IMR-90 (cell line): ENCODE results near the gene STK25. TPM values are rescaled to one million over a fixed set of nuclear protein-coding genes. Genes with fewer than 3 reads are reported as not detected.

ENCODE experiments used
- ATAC-seq: fragments of 200-7000 bp; cut with Tn5 transposase; 2 replicates; pipeline ENCODE4 v1.9.1; 2020; ENCODE audit warnings: low read depth, mild to moderate bottlenecking, moderate library complexity
- BruUV-seq: library from RNA; stranded (reverse); fragments of 400-500 nt; replicated peaks from 2 replicates; lab custom pipeline; 2021; lab: Mats Ljungman, UMichigan
- CTCF ChIA-PET: fragments of 300-600 bp; formaldehyde crosslinking; extraction: SDS; loops from one replicate; lab custom pipeline; 2021; ENCODE audit warnings: antibody characterized with exemption; lab: Yijun Ruan, JAX
- POLR2A ChIA-PET: fragments of 300-600 bp; sonication (Branson Sonifier 250); formaldehyde crosslinking; loops from one replicate; lab custom pipeline; 2022; ENCODE audit warnings: antibody characterized with exemption; ENCODE audit not compliant: unreplicated experiment; lab: Charles Lee
- DNase-seq: peaks from one replicate; pipeline ENCODE4 v3.0.0; 2013
- H2AFZ ChIP-seq: replicated peaks from 2 replicates; pipeline ENCODE3; 2013; ENCODE audit warnings: low read length, mild to moderate bottlenecking; ENCODE audit not compliant: poor library complexity
- H2AK5ac ChIP-seq: 2 replicates; pipeline ENCODE4 v1.6.1; 2013; ENCODE audit warnings: low read depth, low read length, inconsistent platforms
- H2AK9ac ChIP-seq: replicated peaks from 2 replicates; pipeline ENCODE3; 2013; ENCODE audit warnings: mild to moderate bottlenecking, low read depth, low read length, moderate library complexity; ENCODE audit not compliant: poor library complexity
- H2BK120ac ChIP-seq: 2 replicates; pipeline ENCODE4 v1.6.1; 2013; ENCODE audit warnings: low read depth, low read length, inconsistent platforms
- H2BK15ac ChIP-seq: 3 replicates; pipeline ENCODE4 v1.6.1; 2013; ENCODE audit warnings: low read depth, low read length, inconsistent platforms
- H2BK20ac ChIP-seq: 2 replicates; pipeline ENCODE4 v1.6.1; 2013; ENCODE audit warnings: low read depth, mild to moderate bottlenecking, inconsistent platforms, low read length, moderate library complexity
- H2BK5ac ChIP-seq: 2 replicates; pipeline ENCODE4 v1.6.1; 2013; ENCODE audit warnings: mild to moderate bottlenecking, low read depth, low read length, inconsistent platforms; ENCODE audit not compliant: poor library complexity, severe bottlenecking
- H3K14ac ChIP-seq: replicated peaks from 2 replicates; pipeline ENCODE4 v1.6.1; 2013; ENCODE audit warnings: low read depth, low read length, inconsistent platforms
- H3K18ac ChIP-seq: 2 replicates; pipeline ENCODE4 v1.6.1; 2013; ENCODE audit warnings: low read depth, low read length, control low read depth
- H3K23ac ChIP-seq: 2 replicates; pipeline ENCODE4 v1.6.1; 2013; ENCODE audit warnings: low read depth, low read length, inconsistent platforms
- H3K27ac ChIP-seq: 2 replicates; pipeline ENCODE4 v1.5.1; 2013; ENCODE audit warnings: mild to moderate bottlenecking, control low read depth, low read length; ENCODE audit not compliant: insufficient read depth
- H3K27me3 ChIP-seq: 2 replicates; pipeline ENCODE4 v1.6.1; 2013; ENCODE audit warnings: low read length; ENCODE audit not compliant: control insufficient read depth, insufficient read depth
- H3K36me3 ChIP-seq: 2 replicates; pipeline ENCODE4 v1.6.1; 2013; ENCODE audit warnings: low read length, mixed read lengths; ENCODE audit not compliant: control insufficient read depth, insufficient read depth
- H3K4ac ChIP-seq: 2 replicates; pipeline ENCODE4 v1.6.1; 2013; ENCODE audit warnings: low read depth, low read length, inconsistent platforms
- H3K4me1 ChIP-seq: 2 replicates; pipeline ENCODE4 v1.6.1; 2013; ENCODE audit warnings: low read length, mixed read lengths; ENCODE audit not compliant: control insufficient read depth, insufficient read depth
- H3K4me2 ChIP-seq: 2 replicates; pipeline ENCODE4 v1.6.1; 2013; ENCODE audit warnings: low read depth, mild to moderate bottlenecking, control low read depth, low read length, moderate library complexity
- H3K4me3 ChIP-seq: 2 replicates; pipeline ENCODE4 v1.5.1; 2013; ENCODE audit warnings: low read depth, mild to moderate bottlenecking, control low read depth, low read length, moderate library complexity; ENCODE audit not compliant: insufficient read depth
- H3K56ac ChIP-seq: 2 replicates; pipeline ENCODE4 v1.6.1; 2013; ENCODE audit warnings: low read length, inconsistent platforms; ENCODE audit not compliant: insufficient read depth; ENCODE audit errors: extremely low read depth
- H3K79me1 ChIP-seq, 2 experiments: 2 replicates each; pipeline ENCODE4 v1.6.1; 2013; ENCODE audit warnings: low read length in 2 of 2, inconsistent platforms in 1 of 2, low read depth in 1 of 2
- H3K9ac ChIP-seq: 2 replicates; pipeline ENCODE4 v1.6.1; 2013; ENCODE audit warnings: low read depth, low read length, control low read depth
- H3K9me1 ChIP-seq: 2 replicates; pipeline ENCODE4 v1.6.1; 2013; ENCODE audit warnings: low read length, inconsistent platforms; ENCODE audit not compliant: insufficient read depth
- H3K9me3 ChIP-seq: 2 replicates; pipeline ENCODE4 v1.6.1; 2013; ENCODE audit warnings: low read length; ENCODE audit not compliant: control insufficient read depth, insufficient read depth
- H4K20me1 ChIP-seq: 2 replicates; pipeline ENCODE4 v1.6.1; 2013; ENCODE audit warnings: low read length, inconsistent platforms; ENCODE audit not compliant: insufficient read depth
- H4K5ac ChIP-seq: 2 replicates; pipeline ENCODE4 v1.6.1; 2013; ENCODE audit warnings: mild to moderate bottlenecking, low read depth, low read length, control low read depth
- H4K8ac ChIP-seq, 2 experiments: 2 replicates each; pipeline ENCODE4 v1.6.1; 2013; ENCODE audit warnings: low read depth in 2 of 2, low read length in 2 of 2, control low read depth in 1 of 2, inconsistent platforms in 1 of 2
- H4K91ac ChIP-seq: 2 replicates; pipeline ENCODE4 v1.6.1; 2013; ENCODE audit warnings: low read depth, low read length, inconsistent platforms; ENCODE audit not compliant: insufficient read depth
- BHLHE40 ChIP-seq: fragments of 150-350 bp; IDR thresholded peaks from 2 replicates; pipeline ENCODE4 v1.6.1; 2016; ENCODE audit warnings: mild to moderate bottlenecking, low read depth, low read length
- CEBPB ChIP-seq: IDR thresholded peaks from 2 replicates; pipeline ENCODE4 v1.6.1; 2012; ENCODE audit warnings: low read depth, low read length, improper control_type of control experiment
- CHD1 ChIP-seq: IDR thresholded peaks from 2 replicates; pipeline ENCODE4 v1.6.1; 2012; ENCODE audit warnings: low read depth, low read length, improper control_type of control experiment
- FOS ChIP-seq: fragments of 150-350 bp; IDR thresholded peaks from 2 replicates; pipeline ENCODE4 v1.6.1; 2016; ENCODE audit warnings: low read depth, low read length
- MAFK ChIP-seq: IDR thresholded peaks from 2 replicates; pipeline ENCODE4 v1.6.1; 2012; ENCODE audit warnings: low read depth, low read length, improper control_type of control experiment
- MAZ ChIP-seq: IDR thresholded peaks from 2 replicates; pipeline ENCODE4 v1.6.1; 2012; ENCODE audit warnings: low read depth, mild to moderate bottlenecking, low read length, improper control_type of control experiment, moderate library complexity, borderline replicate concordance
- MXI1 ChIP-seq: IDR thresholded peaks from 2 replicates; pipeline ENCODE4 v1.6.1; 2012; ENCODE audit warnings: low read depth, mild to moderate bottlenecking, low read length, moderate library complexity, borderline replicate concordance
- POLR2A ChIP-seq: IDR thresholded peaks from 2 replicates; pipeline ENCODE4 v1.6.1; 2012; ENCODE audit warnings: mild to moderate bottlenecking, low read depth, low read length
- RCOR1 ChIP-seq: IDR thresholded peaks from 2 replicates; pipeline ENCODE4 v1.6.1; 2012; ENCODE audit warnings: mild to moderate bottlenecking, low read length, improper control_type of control experiment; ENCODE audit not compliant: insufficient replicate concordance
- SMC3 ChIP-seq: fragments of 150-350 bp; IDR thresholded peaks from 2 replicates; pipeline ENCODE4 v1.6.1; 2016; ENCODE audit warnings: low read depth, mild to moderate bottlenecking, antibody characterized with exemption, low read length, moderate library complexity
- WGBS, 2 experiments: methylation state at CpG; one replicate each; pipeline versions ENCODE4 v1.1.5 to v1.1.7; 2013; ENCODE audit warnings: missing lambda C conversion rate in 2 of 2; ENCODE audit not compliant: insufficient read length in 1 of 2; ENCODE audit errors: extremely low coverage in 2 of 2; 5-methylcytosine and 5-hydroxymethylcytosine counted together
- dilution Hi-C: fragments of 300-500 bp; cut with HindIII; formaldehyde crosslinking; loops from one replicate; pipeline ENCODE4 v1.14.3; 2018; ENCODE audit warnings: low sequenced_read_pairs; ENCODE audit not compliant: unreplicated experiment
- in situ Hi-C: fragments of 300-500 bp; cut with MboI; formaldehyde crosslinking; loops from 3 replicates; pipeline ENCODE4 v1.14.3; 2019; ENCODE audit warnings: low sequenced_read_pairs, inconsistent platforms, mixed read lengths
- intact Hi-C: fragments of 100-400 bp; cut with micrococcal nuclease; formaldehyde crosslinking; loops from 2 replicates; pipeline ENCODE4 v1.10.0; 2022
- polyA plus RNA-seq, 3 experiments: library from polyadenylated mRNA; depleted of rRNA; stranded (reverse); fragments of >200 nt; gene quantifications; 2 replicates each; pipeline ENCODE4 v1.2.3, GENCODE V29; 2012; ENCODE audit warnings: low replicate concordance in 1 of 3
- total RNA-seq: library from RNA; depleted of rRNA; stranded (reverse); fragments of >200 nt; gene quantifications from 2 replicates; pipeline ENCODE4 v1.2.3, GENCODE V29; 2012
- TF ChIP-seq, protein P1 (sequence below): conservative IDR thresholded peaks from 2 replicates; pipeline ENCODE4 v1.5.1; 2012; ENCODE audit warnings: mild to moderate bottlenecking, low read depth, low read length, improper control_type of control experiment
- TF ChIP-seq, protein P2 (sequence below): fragments of 150-350 bp; IDR thresholded peaks from 2 replicates; pipeline ENCODE4 v1.6.1; 2016; ENCODE audit warnings: low read depth, mild to moderate bottlenecking, low read length, moderate library complexity, borderline replicate concordance

Gene STK25
- total and polyA plus RNA-seq, 2 of the 4 experiments (the other 2 are of a cell fraction): 258 to 392 TPM

DNA sequence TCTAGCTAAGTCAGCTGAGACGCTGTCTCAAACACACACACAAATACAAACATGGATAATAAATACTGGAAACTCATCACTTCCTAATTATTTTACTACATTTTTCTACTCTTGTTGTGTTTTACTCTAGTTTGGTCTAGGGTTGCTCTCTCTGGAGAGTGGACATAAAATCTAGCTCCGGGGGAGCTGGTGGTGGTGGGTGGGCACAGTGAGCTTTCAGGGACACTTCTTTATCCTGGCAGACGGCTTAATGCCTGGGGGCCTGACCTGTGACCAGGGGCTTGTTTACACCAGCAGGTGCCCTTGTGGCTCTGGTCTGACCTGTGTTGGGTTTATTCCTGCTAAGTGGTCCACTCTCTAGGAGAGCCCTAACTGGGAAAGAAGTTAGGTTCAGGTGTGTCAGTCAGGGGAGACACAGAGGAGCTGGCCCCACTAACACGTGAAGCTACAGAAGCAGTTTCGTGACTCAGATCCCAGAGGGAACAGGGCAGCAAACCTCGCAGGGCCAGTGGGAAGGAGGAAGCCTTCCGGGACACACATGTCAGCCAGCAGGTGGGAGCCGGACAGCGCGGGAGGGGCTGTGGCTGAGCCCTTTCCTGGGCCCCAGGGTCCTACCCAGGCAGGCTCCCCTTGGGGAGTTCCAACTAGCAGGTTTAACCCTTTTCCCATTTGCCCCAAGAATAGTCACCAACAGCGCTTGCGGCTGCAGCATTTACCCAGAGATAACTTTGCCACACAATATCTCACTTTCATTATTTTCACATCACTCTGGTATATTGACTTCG lies 27.7 kb upstream of the STK25 start:
- Histone ChIP-seq H3K23ac (no peak overlapping the region), H2BK15ac (no peak overlapping the region), H4K8ac (no peak overlapping the region), H2AK5ac (no peak overlapping the region), H3K9me3 (no peaks in the 10 kb centered on the region), H2BK120ac (no peak overlapping the region), H3K4me2 (no peak overlapping the region), H3K9me1 (no peaks in the 10 kb centered on the region), H3K18ac (no peak overlapping the region), H3K4me1 (no peaks in the 10 kb centered on the region), H3K4ac (no peak overlapping the region), H3K79me1 (no peaks in the 10 kb centered on the region), H4K5ac (no peak overlapping the region), H4K20me1 (no peaks in the 10 kb centered on the region), H2BK20ac (no peak overlapping the region), H3K27ac (no peak overlapping the region), H3K4me3 (no peak overlapping the region), H3K27me3 (peaks cover 18% of the 10 kb centered on the region), H2AK9ac (no peak overlapping the region), H3K14ac (no peak overlapping the region), H4K91ac (no peak overlapping the region), H2BK5ac (no peak overlapping the region), H2AFZ (no peak overlapping the region), H3K56ac (no peak overlapping the region), H3K36me3 (no peaks in the 10 kb centered on the region), H3K9ac (no peak overlapping the region)
- ChIA-PET CTCF (interaction anchor here (0.5 kb wide), 1 partner anchor 20 kb away, joined by 4 read pairs; no protein-coding TSS in a partner anchor), POLR2A (no interaction called here)
- no TSS peak for BruUV-seq
- dilution Hi-C loops: no loop called here
- 62% methylated on average over 4 of the region's 13 CpGs; no CpG with 5 or more reads in 1 of the 2 experiments for whole genome bisulfite sequencing, 2 experiments
- DNase-seq: no peak
- no peak for TF ChIP-seq CEBPB
- TF ChIP-seq RCOR1: no peak
- no peak for TF ChIP-seq MAZ
- TF ChIP-seq SMC3: no peak
- TF ChIP-seq, protein P1, sequence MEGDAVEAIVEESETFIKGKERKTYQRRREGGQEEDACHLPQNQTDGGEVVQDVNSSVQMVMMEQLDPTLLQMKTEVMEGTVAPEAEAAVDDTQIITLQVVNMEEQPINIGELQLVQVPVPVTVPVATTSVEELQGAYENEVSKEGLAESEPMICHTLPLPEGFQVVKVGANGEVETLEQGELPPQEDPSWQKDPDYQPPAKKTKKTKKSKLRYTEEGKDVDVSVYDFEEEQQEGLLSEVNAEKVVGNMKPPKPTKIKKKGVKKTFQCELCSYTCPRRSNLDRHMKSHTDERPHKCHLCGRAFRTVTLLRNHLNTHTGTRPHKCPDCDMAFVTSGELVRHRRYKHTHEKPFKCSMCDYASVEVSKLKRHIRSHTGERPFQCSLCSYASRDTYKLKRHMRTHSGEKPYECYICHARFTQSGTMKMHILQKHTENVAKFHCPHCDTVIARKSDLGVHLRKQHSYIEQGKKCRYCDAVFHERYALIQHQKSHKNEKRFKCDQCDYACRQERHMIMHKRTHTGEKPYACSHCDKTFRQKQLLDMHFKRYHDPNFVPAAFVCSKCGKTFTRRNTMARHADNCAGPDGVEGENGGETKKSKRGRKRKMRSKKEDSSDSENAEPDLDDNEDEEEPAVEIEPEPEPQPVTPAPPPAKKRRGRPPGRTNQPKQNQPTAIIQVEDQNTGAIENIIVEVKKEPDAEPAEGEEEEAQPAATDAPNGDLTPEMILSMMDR: no peak
- no peak for TF ChIP-seq MAFK
- no peak for TF ChIP-seq MXI1
- no peak for TF ChIP-seq FOS
- TF ChIP-seq, protein P2, sequence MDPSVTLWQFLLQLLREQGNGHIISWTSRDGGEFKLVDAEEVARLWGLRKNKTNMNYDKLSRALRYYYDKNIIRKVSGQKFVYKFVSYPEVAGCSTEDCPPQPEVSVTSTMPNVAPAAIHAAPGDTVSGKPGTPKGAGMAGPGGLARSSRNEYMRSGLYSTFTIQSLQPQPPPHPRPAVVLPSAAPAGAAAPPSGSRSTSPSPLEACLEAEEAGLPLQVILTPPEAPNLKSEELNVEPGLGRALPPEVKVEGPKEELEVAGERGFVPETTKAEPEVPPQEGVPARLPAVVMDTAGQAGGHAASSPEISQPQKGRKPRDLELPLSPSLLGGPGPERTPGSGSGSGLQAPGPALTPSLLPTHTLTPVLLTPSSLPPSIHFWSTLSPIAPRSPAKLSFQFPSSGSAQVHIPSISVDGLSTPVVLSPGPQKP: no peak
- TF ChIP-seq POLR2A: no peak
- TF ChIP-seq CHD1: no peak
- TF ChIP-seq BHLHE40: no peak
- in situ Hi-C loops: no loop called here
- ATAC-seq: no peak
- intact Hi-C loops: no loop called here
